GM06990 (cell line): ENCODE data around the gene RAD51C.
"Not testable (repeated sequence)": the region's sequence is repeated elsewhere in the genome, so short reads cannot be mapped to it uniquely, and the experiment has no call there.

Source experiments
- DNase-seq: peaks from one replicate; pipeline ENCODE4 v3.0.0-alpha.2; 2011; ENCODE audit not compliant: insufficient read length; ENCODE audit errors: extremely low read depth
- H3K27me3 ChIP-seq: replicated peaks from 2 replicates; pipeline ENCODE4 v1.6.0; 2011; ENCODE audit warnings: low read length; ENCODE audit not compliant: control insufficient read depth, insufficient read depth
- H3K36me3 ChIP-seq: 2 replicates; pipeline ENCODE4 v1.5.1; 2011; ENCODE audit warnings: low read length; ENCODE audit not compliant: control insufficient read depth, insufficient read depth
- H3K4me3 ChIP-seq: replicated peaks from 2 replicates; pipeline ENCODE4 v1.5.1; 2011; ENCODE audit warnings: low read depth, mild to moderate bottlenecking, control low read depth, low read length
- TF ChIP-seq, protein P1 (sequence below): IDR thresholded peaks from 2 replicates; pipeline ENCODE4 v1.5.1; 2011; ENCODE audit warnings: low read length, control low read depth, mild to moderate bottlenecking, inconsistent platforms; ENCODE audit not compliant: insufficient read depth, poor library complexity, severe bottlenecking

Gene RAD51C

DNA sequence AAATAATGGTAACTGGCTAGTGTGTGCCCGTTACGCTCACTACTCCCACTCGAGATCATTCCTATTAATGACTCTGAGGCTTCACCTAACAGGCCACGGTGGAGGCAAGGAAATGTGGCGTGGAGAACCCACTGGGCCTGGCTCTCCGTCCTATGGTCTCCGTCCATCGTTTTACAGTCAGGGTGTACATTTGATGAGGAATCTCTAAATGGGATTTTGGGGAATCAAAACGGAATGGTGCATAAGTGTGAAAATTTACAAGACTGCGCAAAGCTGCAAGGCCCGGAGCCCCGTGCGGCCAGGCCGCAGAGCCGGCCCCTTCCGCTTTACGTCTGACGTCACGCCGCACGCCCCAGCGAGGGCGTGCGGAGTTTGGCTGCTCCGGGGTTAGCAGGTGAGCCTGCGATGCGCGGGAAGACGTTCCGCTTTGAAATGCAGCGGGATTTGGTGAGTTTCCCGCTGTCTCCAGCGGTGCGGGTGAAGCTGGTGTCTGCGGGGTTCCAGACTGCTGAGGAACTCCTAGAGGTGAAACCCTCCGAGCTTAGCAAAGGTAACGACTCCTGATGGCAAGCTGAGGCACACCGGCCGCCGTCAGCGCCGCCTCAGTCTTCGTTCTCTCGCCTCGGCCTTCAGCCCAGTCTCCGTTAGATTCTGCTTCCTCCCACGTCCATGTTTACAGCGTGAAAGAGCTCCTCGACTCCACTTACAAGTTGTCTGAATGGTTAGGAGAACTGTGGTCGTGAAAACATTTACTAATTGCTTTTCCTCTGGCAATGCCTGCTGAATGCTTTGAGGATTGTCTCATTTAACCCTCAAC is at the start of gene RAD51C:
RAD51C (plus strand) TSS at position 364 of the 817 bp plus-strand sequence; CDS start at position 406, 42 bp downstream.
- TF ChIP-seq, protein P1, sequence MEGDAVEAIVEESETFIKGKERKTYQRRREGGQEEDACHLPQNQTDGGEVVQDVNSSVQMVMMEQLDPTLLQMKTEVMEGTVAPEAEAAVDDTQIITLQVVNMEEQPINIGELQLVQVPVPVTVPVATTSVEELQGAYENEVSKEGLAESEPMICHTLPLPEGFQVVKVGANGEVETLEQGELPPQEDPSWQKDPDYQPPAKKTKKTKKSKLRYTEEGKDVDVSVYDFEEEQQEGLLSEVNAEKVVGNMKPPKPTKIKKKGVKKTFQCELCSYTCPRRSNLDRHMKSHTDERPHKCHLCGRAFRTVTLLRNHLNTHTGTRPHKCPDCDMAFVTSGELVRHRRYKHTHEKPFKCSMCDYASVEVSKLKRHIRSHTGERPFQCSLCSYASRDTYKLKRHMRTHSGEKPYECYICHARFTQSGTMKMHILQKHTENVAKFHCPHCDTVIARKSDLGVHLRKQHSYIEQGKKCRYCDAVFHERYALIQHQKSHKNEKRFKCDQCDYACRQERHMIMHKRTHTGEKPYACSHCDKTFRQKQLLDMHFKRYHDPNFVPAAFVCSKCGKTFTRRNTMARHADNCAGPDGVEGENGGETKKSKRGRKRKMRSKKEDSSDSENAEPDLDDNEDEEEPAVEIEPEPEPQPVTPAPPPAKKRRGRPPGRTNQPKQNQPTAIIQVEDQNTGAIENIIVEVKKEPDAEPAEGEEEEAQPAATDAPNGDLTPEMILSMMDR = no peak
- H3K27me3 ChIP-seq = no peaks in the 10 kb centered on the region
- DNase-seq = peak; percentile 95
- H3K36me3 ChIP-seq = no peaks in the 10 kb centered on the region; the same call in 1 of the 2 replicates
- H3K4me3 ChIP-seq = peak within 1 kb of the TSS; percentile 78

DNA sequence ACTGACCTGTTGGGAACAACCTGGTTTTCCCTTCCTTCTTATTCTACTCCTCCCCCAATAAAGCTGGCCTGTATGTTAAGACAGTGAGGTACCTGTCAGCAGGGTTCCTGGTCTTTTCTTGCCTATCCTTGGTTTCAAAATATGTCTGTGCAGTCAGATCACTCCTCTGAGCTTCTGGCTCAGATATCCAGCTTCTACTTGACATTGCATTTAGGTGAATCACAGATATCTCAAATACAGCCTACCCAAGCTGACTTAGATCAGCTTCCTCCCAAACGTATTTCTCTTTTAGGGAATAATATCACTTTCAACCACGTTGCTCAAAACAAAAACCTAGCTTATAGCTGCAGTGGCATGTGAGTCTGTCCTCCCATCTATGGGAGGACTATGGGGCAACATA is 49.3 kb upstream of the RAD51C start:
- no peaks in the 10 kb centered on the region for H3K27me3 ChIP-seq
- DNase-seq = no peak
- H3K4me3 ChIP-seq = no peak overlapping the region
- TF ChIP-seq, protein P1 = no peak
- no peaks in the 10 kb centered on the region for H3K36me3 ChIP-seq

DNA sequence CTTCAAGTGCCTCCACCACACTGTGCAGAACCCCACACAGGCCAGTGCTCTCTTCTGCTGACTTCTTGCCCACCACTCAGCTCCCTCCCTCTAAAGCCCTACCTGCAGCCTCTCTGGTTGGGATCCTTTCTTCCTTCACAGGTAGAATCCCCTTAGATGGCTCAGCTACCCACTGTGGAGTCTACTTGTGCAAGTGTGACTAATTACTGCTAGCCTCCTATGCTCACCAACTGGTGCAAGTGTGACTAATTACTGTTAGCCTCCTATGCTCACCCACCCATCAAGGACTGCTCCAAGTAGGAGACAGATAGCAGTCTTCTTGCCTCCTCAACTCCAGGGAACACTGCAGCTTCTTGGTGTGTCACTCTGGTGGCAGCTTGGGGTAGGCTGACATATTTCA is 44.2 kb upstream of the RAD51C start:
- Histone ChIP-seq H3K4me3 (no peak overlapping the region), H3K36me3 (no peaks in the 10 kb centered on the region), H3K27me3 (no peaks in the 10 kb centered on the region; the same call in 1 of the 2 replicates)
- no peak for DNase-seq
- TF ChIP-seq, protein P1 = no peak

- H3K36me3 ChIP-seq, H3K4me3 ChIP-seq, H3K27me3 ChIP-seq, DNase-seq: not testable (repeated sequence)
Observed at GRCh38 chr17:58657962-58658803, 34.2 kb upstream of the RAD51C start.

DNA sequence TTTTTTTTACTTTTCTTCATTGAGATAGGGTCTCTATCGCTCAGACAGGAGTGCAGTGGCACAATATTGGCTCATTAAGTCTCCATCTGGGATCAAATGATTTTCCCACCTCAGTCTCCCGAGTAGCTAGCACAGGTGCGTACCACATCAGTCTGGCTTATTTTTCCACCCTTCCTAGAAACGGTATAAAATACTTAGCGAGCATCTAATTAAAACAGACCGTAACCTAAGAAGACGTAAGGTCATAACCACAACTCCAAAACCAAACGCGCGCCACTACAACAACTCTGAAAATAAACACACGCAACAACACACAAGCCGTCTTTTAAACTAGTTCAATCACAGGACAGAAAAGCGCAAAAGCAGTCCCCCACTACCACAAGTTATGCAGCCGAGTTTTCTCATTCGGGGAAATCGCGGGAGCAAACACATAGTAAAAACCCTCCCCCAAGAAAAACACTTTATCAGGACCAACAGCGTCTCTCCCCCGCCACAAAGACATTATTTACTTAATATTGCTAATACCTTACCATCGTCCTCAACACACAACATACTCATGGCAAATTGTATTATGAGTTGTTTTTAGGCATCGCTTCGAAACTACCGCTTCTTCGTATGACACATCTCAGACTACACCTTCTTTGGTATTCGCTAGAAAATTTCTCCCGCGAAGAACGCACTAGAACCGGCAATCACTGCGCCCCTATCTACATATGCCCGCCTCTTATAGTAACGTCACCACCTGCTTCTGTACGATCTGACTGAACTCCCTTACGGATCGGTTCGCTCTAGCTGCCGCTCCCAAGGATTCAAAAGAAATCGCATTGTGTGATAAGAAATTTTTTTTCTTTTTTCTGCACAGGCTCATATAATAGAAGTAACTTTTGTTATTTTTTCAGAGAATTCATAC is 33.3 kb upstream of the RAD51C start:
- Histone ChIP-seq H3K36me3 (no peaks in the 10 kb centered on the region), H3K4me3 (peak overlapping the region; percentile 52), H3K27me3 (no peaks in the 10 kb centered on the region)
- DNase-seq = peak; percentile 83
- TF ChIP-seq, protein P1 = no peak

DNA sequence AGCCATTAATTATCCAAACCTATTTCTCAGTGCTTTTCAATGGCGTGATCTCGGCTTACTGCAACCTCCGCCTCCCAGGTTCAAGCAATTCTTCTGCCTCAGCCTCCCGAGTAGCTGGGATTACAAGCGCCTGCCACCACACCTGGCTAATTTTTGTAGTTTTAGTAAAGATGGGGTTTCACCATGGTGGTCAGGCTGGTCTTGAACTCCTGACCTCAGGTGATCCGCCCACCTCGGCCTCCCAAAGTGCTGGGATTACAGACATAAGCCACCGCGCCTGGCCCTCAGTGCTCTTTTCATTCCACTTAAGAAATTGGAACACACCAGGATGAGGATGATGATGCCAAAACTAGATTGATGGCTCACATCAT is 32.7 kb upstream of the RAD51C start:
- H3K36me3 ChIP-seq, DNase-seq, H3K27me3 ChIP-seq: not testable (repeated sequence)
- H3K4me3 ChIP-seq = peak overlapping the region; percentile 52
